NCI-H1930 (cell line): ENCODE data around the gene RGS12.

ENCODE experiments used
- DNase-seq, 2 experiments: peaks; one replicate each; lab custom pipeline; 2025; lab: John Stamatoyannopoulos, UW

Gene RGS12

DNA sequence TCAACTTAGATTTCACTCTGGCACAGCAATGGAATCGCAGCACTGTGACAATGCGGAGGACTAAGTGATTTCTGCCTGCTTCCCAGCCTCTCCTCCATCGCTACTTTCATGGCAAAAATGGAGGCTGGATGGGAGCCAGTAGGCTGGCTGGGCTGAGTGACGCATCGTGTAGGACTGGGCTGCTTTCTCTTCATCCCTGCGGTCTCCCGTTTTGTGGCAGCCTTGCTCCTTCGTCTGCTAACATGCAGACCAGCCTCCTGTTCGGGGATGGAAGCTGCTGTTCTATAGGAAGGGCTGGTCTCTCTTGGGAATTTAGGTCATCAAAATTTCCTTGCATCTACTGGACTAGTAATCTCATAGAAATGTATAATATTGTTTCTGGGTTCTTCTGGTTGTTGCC lies 15.8 kb upstream of the RGS12 start:
- no peak for DNase-seq

DNA sequence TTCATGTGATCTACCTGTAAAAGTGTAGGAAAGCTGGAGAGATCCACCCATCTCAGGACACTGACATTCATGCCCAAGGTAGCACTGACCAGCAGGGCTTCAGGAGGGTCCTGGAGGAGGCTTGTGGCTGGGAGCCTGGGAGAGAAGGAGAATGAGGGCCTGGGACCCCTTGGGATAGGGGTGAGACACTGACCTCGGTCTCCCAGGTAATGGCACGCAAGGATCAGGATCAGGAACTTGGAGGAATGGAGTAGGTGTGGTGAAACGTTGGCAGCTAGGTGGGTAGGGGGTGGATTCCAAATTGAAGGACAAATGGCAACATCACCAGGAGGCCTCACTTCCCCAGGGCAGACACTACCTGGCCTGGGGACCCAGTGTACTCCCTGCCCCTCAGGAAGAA lies 12.4 kb upstream of the RGS12 start:
- DNase-seq, result no peak

DNA sequence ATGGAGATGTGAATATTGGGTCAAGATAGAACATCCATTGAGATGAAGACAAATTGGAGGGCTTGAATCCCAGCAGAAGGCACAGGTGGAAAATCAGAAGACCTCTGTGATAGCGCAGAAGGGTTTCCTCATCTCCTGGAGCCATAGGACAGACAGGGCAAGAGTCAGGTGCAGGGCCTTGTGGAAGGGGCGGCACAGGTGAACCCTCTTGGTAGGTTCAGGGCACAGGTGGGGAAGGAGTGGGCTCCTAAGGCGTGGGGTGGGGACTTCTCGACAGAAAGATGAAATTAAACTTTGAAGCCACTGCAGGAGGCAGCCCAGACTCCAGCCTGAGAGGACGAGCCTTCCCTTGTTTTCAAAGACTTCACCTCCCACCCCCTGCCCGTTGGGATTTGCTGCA lies 9.3 kb upstream of the RGS12 start:
- no peak for DNase-seq

DNA sequence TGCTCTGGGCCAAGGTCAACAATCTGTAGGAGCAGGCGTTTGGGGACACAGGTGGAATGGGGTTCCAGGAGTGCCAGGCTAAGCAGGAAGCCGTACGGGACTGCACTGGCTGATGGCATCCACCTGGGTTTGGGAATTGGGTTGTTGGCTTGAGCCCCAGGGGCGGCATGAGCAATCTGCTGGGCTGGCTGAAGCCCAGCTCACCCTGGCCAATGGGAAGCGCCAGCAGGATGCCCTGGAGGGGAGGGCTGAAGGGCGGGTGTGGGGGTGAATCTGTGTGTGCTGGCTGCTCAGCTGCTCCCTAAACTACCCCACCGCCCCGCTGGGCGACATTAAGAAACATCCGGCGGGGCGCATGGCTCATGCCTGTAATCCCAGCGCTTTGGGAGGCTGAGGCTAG lies 8.9 kb upstream of the RGS12 start:
- no peak for DNase-seq

DNA sequence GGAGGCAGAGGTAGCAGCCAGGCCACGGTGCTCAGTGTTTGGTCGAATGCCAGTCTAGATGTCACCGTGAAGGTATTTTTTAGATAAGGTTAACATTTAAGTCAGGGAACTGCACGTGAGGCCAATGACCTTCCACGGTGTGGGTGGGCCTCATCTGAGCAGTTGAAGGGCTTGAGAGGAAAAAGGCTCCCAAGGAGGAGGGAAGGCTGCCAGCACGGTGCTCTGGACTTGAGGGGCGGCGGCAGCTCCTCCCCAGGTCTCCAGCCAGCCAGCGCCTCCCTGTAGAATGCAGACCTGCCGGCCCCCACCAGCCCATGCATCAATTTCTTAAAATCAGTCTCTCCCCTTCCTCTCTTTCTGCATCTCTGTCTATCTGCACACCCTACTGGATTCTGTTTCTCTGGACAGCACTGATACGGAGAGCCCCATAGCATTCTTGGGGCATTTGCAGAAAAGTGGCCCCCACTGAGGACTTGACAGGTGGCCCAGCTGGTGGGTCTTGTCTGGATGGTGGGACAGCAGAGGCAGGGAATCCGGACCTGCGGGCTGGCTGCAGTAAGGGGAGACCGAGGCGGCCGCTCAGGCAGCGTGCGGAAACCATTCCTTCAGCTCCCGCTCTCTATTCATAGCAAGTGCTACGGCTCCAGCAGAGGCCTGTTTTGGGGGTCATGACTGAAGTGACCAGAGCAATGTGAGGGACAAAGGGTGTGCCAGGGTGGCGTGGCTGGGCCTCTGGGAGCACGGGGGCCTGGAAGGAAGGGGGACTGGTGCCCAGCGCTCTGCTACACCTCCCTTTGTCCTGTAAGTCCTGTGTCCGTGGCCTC lies 7.9 kb upstream of the RGS12 start:
- no peak for DNase-seq

DNA sequence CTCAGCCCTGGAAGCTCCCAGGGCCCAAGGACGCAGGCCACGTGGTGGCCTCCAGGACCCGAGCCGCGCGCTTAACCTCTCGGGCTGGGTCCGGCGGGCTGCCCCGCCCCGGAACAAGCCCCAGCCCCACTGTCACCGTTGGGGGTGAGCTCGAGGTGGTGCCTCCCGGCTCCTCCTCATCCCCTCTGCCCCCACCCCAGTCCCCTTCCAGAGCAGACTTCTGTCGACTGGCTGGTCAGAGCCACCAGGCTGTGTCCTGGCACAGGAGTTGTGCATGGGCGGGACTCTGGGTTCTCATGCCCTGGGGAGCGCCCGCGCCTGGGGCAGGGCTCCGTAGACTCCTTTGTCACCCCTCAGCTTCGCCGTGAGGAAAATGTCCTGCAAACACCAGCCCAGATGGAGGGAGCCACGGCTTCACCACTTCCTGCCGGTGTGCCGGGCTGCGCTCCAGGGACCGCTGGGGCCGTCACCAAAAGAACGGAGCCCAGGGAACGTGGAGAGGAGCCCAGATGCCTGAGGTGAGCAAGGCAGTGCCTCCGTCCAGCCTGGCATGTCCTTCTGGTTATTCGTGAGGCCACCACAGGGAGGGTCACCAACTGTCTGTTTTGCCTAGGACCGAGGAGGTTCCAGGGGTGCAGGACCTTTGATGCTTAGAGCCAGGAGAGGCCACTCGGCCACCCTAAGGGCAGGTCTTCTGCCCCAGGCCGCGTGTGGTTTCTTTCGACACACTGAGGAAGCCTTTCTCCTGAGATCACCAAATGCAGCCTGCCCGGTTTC lies 7.1 kb upstream of the RGS12 start:
- DNase-seq, result no peak

DNA sequence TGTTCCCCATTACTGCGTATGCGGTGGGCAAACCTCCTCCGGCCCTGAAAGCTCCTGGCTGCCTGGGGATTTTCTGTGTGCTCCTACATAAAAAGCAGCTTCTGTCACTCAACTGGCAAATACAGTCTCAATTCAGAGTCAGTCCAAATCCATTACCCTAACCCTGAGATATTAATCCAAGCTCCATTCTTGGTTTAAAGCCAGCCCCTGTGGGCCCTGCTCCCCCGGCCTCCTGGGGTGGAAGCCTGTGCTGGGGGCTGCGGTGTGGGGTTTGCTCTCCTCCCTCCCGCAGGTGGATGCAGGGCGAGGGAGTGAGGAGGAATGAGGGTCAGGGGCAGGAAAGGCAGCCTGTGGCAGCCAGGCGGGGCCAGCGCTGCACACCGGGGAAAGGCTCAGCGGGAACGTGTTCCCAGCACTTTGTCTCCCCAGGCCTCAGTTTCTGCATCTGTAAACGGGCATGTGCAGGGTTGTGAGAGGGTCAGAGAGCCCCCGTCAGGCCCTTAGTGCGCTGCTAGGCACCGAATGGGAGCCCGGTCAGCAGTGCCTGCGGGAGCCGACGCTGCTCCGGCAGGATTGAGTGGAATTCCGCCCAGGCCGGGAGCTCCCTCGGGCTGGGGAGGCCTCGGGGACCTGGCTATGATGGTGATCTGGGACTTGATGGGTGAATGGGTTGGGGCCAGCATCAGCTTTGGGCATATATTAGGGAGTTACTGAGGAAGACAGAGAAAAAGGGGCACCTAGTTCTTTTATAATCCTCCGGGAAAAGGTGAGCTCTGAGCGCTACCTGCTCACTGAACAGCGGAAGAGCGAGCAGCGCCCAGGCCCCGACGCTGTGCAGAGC lies 6.3 kb upstream of the RGS12 start:
- no peak for DNase-seq

DNA sequence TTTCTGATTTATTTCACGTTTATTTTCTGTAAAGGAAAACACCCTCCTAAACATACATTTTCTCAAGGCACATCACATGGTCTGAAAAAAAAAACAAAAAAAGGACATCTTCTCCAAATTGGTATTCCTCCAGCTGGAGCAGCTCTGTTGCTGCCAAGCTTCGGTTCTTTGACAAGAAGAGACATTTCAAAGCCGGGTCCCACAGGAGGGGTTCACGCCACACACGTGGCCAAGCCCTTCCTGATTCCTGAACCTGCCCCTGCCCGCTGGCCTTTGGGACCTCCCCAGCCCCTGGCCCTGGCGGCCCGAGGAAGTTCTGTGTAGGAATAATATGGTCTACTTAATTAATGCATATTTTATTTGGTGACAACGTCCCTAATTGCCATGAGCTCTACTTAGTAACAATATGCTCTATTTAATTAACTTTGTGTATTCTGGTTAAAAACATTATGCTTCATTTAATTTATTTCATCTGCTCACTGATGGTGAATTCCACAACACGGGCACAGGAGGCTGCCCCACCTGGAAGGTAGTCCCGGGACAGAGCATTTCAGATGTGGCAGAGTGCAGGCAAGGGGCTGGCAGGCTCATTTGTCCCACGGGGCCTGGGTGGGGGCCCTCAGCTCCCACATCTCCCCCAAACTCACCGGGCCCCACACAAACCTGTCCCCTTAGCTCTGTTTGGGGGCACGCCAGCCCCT lies 5.4 kb upstream of the RGS12 start:
- no peak for DNase-seq

DNA sequence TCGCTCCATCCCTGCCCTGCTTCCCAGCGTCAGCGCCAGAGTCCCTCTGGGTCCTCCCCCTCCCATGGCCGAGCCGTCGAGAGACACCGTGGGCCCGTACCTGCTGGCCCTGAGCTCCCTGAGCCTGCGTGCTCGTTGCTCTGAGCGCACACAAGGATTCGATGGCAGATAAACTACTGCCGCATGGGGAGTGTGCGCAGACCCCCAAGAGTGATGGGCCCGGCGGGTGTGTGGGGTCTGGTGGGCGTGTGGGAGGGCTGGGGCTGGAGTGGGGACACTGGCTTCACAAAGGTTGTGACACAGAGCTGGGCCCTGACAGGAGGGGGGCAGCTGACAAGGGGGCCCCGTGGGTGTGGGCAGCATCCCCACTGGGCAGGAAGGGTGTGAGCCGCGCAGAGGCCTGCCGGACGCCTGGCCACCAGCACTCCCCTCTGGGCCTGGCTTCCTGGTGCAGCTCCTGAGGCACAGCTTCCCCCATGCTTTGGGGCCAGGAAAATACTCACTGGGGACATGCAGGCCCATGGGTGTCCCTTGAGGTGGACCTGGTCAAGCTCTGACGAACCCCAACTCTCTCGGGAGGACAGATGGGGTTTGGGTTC lies 4.8 kb upstream of the RGS12 start:
- DNase-seq, result no peak

DNA sequence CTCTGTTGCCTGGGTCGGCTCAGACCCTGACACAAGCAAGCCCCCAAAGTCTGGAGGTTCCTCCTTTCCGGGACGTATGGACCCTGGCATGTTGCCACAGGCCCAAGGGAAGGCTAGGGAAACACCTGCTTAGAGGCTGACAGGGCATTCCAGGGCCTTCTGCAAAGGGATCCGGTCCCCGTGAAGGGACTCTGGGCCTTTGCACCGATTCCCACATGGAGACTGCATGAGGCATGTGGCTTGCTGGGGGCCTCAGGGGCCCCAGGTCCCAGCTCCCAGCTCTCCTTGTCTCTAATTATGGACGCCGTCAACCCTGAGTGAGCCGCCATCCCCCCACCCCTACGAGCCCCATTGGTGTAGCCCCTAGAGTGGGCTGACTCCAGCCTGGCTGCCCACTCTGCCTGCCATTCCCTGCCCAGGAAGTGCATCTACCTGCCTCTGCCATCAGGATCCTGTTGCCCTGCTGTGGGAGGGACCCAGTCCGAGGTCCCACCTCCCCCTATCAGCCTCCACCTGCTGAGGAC lies 4.2 kb upstream of the RGS12 start:
- DNase-seq, result no peak

DNA sequence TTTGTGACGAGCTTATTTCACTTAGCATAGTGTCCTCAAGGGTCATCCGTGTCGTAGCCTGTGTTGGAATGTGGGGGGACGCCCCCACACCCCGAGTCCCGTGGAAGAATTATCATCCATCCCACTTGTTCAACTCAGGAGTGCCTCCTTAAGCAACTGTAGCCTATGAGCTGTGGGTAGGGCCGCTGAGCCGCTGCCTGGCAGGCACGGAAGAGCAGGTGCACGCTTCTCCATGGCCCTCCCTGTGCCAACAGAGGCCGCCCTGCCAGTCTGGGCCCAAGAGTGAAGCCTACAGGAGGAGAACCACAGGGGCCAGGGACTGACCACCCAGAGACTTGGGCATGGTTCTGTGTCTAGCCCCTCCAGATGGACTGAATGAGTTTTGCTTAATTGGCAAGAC lies 2.3 kb upstream of the RGS12 start:
- no peak for DNase-seq

DNA sequence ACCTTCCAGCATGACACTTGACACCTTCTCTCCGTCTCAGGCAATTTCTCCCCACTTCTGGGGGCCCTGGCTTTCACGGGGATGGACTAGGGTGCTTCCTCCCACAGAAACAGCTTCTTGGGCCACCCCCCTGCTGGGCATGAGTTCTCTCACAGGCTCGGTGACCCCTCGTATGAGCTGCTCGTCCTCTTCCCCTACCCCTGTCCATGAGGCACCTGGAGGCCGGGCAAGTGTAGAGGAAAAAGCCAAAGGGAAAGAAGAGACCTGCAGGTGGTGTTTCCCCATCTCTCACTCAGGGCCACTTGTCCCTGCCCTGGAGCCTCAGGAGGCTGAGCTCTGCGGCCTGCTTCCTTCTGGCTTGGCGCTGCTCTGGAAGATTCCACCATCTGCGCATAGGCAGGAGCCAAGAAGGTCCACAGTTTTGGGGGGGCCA lies 1.9 kb upstream of the RGS12 start:
- DNase-seq, result no peak

DNA sequence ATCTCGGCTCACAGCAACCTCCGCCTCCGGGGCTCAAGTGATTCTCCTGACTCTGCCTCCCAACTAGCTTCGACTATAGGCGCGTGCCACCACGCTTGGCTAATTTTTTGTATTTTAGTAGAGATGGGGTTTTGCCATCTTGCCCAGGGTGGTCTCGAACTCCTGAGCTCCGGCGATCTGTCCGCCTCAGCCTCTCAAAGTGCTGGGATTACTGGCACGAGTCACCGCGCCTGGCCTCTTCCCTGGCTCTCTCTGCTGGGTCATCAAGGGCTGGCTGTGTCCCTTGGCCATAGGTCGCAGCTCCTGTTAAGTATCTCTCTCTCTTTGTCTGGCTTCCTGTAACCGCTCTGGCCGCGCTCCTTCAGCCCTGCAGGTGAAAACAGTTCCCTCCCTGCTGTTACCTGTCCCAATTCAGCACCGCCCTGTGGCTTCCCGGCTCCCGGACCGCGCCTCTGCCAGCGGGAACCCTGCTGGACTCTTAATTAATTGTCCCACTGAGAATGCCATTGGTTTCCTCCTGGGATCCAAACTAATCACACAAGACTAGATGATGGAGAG lies 1.3 kb upstream of the RGS12 start:
- DNase-seq, result no peak

DNA sequence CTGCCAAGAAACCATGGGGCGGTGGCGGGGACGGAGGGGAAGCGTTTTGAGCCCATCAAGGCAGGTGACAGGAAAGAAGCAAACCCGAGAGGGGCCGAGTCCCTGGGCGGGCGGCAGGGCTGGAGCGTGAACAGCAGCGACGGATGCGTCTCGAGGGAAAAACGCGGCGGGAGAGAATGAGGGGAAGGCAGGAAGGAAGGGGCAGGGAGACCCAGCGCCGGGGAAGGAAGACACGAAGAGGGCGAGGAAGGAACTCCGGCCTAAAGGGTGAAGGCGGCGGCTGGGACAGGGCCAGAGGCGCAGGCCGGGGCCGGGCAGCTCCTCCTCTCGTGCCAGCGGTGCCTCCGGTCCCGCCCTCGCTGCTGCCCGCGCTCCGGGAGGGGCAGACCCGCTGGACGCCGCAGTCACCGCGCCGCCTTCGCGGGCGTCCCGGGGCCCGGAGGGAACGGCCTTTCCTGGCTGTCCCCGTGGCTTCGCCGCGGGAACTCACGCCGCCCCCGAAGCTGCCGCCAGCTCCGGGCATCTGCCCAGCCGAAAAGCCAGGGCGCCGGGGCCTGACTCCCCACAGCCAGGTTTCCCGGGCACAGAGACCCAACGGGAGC lies 751 bp upstream of the RGS12 start:
- DNase-seq, result peak in 1 of 2 experiments; percentile 26

DNA sequence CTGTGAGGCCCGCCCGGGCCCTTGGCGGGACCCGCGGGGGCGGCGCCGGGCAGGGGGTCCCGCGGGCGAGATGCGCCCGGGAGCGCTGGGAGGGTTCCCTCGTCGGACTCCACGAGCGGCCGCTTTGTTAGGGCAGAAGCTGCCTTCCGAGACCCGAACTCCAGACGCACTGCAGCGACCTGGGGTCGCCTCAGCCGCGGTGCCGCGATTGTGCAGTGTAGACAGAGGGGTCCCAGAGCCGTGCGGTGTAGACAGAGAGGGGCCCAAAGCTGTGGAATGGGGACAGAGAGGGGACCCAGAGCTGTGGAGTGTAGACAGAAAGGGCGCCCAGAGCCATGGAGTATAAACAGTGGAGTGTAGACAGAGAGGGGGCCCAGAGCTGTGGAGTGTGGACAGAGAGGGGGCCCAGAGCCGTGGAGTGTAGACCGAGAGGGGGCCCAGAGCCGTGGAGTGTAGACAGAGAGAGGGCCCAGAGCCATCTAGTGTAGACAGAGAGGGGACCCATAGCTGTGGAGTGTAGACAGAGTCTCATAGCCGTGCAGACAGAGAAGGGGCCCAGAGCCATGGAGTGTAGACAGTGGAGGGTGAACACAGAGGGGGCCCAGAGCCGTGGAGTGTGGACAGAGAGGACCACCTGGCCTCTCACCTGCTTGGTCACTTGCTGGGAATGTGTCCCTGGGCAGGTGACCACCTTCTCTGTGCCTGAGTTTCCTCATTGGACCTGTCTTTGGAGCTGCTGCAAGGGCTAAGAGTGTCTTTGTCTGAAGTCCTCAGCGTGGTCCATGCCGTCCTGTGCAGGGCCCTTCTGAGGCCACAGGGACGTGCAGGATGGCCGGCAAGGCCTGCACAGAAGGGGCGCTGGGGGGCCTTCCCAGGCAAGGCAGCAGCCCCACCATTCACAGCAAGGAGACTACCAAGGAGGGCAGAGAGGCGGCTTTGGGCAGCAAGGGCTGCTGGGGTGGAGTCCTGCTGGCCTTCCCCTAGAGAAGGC lies 875 bp downstream of the RGS12 start:
- no peak for DNase-seq

DNA sequence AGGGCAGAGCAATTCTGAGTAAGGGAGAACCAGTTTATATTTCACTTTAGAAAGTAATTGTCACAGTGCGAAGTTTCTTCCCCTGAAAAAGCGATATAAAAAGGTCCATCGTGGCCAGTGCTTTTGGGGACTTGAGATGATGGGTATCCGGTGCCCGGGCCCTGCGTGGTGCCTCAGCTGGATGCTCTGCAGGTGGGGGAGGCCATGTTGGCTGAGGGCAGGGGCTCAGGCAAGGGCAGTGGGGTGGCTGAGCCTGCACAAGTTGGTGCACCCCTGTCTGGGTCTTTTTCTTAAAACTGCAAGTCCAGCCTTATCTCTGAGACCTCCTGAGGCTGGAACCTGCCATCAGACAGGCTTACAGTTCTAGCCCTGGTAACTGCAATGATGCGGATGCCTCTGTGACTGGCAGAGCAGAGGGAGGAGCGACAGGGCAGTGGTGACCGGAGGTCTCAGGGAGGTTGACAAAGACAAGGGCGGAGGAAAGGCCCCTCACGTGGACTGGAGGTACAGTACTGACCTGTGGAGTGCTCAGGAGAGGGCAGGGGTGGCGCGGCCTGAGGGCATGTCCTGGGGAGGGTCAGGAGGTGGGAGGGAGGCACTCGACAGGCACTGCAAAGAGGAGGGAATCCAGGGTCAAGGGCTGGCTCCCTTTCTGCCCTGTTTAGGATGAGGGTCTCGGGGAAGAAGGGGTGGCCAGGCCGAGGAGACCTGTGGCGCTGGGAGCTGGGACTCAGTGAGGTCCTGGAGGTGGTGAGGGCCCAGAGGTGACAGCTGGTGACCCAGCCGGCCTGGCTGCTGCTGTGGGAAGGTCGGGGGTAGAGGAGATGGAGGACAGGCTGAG lies 1.8 kb downstream of the RGS12 start:
- DNase-seq, result no peak

DNA sequence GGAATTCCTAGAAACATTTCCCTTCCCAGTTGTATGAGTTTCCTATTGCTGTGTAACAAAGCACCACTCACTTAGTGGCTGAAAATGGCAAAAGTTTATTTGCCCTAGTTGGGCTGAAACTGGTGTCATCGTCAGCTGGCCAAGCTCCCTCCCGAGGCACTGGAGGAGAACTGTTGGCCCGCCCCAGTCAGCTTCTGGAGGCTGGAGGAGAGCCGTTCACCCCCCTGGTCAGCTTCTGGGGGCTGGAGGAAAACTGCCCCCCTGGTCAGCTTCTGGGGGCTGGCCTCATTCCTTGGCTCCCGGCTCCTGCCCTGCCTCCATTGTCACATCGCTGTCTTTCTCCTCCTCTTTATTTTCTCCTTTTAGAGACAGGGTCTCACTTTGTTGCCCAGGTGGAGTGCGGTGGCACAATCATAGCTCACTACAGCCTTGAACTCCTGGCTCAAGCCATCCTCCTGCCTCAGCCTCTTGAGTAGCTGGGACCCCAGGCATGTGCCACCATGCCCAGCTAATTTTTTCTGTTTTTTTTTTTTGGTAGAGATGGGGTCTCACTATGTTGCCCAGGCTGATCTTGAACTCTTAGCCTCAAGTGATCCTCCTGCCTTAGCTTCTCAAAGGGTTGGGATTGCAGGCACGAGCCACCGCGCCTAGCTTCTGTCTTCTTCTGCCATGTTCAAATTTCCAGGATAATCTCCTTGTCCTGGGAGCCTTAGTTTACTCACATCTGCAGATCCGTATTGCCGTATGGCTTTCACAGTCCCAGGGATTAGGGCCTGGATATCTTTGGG lies 3.2 kb downstream of the RGS12 start:
- no peak for DNase-seq

DNA sequence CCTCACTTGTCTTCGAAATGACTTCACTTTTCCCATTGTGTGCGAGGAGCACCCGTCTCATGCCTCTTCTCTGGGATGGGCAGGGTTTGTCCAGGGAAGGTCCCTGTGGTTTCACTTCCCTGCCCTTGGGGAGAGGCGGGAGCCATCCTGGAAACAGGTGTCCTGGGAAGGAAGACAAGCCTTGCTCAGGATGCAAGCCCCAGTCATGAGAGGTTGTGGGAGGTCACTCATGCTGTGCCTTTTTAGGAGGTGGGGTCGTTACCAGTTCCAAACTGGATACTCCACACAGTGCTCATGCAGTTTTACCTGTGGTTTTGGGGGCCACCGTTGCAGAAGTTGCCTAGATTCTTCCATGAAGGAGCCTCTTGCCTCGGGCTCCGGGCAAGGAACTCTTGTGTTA lies 3.8 kb downstream of the RGS12 start:
- DNase-seq, result no peak
